ENCODE results near the gene ASCL2. TPM values are rescaled to one million over a fixed set of nuclear protein-coding genes. Genes with fewer than 3 reads are reported as not detected.
A peak's percentile ranks its signal among the peaks of the same experiment; 100 is the strongest.

The ASCL2 gene, protein sequence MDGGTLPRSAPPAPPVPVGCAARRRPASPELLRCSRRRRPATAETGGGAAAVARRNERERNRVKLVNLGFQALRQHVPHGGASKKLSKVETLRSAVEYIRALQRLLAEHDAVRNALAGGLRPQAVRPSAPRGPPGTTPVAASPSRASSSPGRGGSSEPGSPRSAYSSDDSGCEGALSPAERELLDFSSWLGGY
- not detected for total RNA-seq

DNA sequence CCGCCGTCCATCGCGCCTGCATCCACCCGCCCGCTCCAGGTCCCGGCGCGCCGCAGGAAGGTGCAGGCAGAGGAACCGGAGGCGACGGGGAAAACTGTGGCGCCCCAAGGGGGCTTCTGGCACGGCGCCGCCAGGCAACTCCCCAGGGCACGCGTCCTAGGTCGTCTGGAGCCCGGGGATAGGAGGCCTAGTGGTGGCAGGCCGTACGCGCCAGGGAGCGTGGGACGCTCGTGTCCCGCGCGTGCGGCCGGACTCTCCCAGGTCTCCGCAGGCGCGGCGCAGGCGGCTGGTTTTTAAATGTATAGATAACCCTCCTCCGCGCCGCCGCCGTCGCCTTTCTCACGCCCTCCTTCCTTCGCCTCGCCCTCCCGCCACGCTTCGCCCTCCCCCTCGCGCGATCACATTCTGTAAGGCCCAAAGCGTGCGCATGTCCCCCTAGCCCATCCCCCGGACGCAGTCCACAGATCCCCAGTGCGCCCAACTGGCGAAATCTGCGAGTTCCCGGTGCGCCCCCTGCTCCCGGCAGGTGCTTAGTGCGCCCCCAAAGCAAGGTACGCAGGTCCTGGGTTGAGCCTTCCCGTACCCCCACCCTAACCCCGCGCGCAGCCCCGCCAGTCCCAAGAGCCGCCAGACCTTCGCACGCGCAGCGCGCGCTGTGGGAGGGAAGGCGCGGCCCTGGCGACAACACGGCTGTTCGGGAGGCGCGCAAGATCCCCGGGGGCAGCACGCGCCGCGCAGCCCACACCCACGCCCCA is at the start of gene ASCL2:
ASCL2 (minus strand) TSS at position 267 of the 755 bp plus-strand sequence; CDS start at position 11, 256 bp downstream.
- Histone ChIP-seq H3K27me3 (peaks cover 15% of the 10 kb centered on the region), H3K27ac (no peak within 1 kb of the TSS), H3K9me3 (no peaks in the 10 kb centered on the region), H3K4me3 (peak within 1 kb of the TSS; percentile 55 to 59), H3K4me1 (peaks cover 10 to 11% of the 10 kb centered on the region in 2 donors), H3K36me3 (no peaks in the 10 kb centered on the region)
- TF ChIP-seq, protein P1, sequence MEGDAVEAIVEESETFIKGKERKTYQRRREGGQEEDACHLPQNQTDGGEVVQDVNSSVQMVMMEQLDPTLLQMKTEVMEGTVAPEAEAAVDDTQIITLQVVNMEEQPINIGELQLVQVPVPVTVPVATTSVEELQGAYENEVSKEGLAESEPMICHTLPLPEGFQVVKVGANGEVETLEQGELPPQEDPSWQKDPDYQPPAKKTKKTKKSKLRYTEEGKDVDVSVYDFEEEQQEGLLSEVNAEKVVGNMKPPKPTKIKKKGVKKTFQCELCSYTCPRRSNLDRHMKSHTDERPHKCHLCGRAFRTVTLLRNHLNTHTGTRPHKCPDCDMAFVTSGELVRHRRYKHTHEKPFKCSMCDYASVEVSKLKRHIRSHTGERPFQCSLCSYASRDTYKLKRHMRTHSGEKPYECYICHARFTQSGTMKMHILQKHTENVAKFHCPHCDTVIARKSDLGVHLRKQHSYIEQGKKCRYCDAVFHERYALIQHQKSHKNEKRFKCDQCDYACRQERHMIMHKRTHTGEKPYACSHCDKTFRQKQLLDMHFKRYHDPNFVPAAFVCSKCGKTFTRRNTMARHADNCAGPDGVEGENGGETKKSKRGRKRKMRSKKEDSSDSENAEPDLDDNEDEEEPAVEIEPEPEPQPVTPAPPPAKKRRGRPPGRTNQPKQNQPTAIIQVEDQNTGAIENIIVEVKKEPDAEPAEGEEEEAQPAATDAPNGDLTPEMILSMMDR (IDR thresholded peaks at IDR 0.05), result no peak
- intact Hi-C loops (cut with DNase I), result no loop called here
- peak in 1 of 2 donors; percentile 60 for DNase-seq (ENCODE audit: low spot score in 2 of 2)

DNA sequence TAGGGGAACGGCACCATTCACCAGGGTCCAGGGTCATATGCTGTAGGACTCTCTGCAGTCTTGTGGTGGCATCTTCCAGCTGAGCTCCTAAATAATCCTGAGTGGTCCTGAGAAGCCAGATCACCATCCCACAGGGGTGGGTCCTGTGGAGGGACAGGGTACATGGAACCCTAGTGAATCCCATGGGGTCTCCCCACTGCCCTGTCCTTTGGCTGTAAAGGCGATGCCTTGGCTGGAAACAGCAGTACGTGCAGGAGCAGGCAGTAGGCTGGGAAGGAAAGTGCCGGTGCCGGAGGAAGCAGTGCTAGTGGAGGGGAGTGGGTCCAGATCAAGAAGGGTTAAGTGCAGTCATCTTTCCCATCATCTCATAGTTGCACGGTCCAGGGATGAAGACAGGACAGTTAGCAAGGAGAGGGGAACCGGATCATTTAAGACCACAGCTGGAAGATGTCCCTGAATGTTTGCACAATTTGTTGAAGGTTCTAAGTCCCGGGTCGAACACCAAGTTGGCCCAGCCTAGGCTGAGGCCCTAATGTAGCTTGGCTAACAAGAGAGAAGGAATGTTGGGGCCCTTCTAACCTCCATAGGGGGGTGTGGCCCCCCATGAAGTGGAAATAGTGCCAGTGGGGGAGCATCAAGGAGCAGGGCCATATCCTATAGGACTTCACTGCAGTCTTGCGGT is 49.5 kb upstream of the ASCL2 start:
- Histone ChIP-seq H3K4me3 (no peak overlapping the region), H3K27ac (no peak overlapping the region), H3K4me1 (peaks cover 0 to 6% of the 10 kb centered on the region in 2 donors), H3K27me3 (no peaks in the 10 kb centered on the region), H3K36me3 (no peaks in the 10 kb centered on the region), H3K9me3 (no peaks in the 10 kb centered on the region)
- TF ChIP-seq, protein P1 (IDR thresholded peaks at IDR 0.05), result no peak
- intact Hi-C loops (cut with DNase I), result loop anchor here (5.0 kb wide), 1 partner anchor 567 kb away; the partner anchor contains the start of gene CDKN1C
- DNase-seq (ENCODE audit: low spot score in 2 of 2), result peak in 1 of 2 donors; percentile 40

DNA sequence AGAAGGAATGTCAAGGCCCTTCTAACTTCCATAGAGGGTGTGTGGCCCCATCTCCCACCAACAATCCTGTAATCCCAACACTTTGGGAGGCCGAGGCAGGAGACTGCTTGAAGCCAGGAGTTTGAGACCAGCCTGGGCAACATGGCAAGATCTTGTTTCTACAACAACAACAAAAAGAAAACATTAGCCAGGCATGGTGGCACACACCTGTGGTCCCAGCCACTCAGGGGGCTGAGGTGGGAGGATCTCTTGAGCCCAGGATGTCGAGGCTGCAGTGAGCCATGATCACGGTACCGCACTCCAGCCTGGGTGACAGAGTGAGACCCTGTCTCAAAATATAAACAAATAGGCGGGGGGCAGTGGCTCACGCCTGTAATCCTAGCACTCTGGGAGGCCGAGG is 48.3 kb upstream of the ASCL2 start:
- intact Hi-C loops (cut with DNase I), result loop anchor here (5.0 kb wide), 1 partner anchor 569 kb away; the partner anchor contains the start of gene CDKN1C
- DNase-seq (ENCODE audit: low spot score in 2 of 2), result peak in 1 of 2 donors; percentile 30
- Histone ChIP-seq H3K27me3 (no peaks in the 10 kb centered on the region), H3K4me1 (peaks cover 8 to 15% of the 10 kb centered on the region in 2 donors), H3K9me3 (no peaks in the 10 kb centered on the region), H3K36me3 (no peaks in the 10 kb centered on the region), H3K4me3 (no peak overlapping the region), H3K27ac (no peak overlapping the region)
- TF ChIP-seq, protein P1 (IDR thresholded peaks at IDR 0.05), result no peak

DNA sequence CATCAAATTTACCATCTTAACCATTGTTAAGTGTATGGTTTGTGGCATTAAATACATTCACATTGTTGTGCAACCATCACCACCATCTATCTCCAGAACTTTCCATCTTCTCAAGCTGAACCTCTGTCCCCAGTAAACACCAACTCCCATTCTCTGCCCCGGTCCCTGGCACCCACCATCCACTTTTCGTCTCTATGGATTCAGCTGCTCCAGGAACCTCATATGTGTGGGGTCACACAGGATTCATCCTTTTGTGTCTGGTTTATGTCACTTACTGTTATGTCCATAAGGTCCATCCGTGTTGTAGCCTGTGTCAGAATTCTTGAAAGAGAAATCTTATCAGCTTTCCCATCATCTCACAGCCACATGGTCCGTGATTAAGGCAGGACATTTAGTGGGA is 47.7 kb upstream of the ASCL2 start:
- TF ChIP-seq, protein P1 (IDR thresholded peaks at IDR 0.05), result no peak
- Histone ChIP-seq H3K4me3 (no peak overlapping the region), H3K4me1 (peaks cover 8 to 15% of the 10 kb centered on the region in 2 donors), H3K27me3 (no peaks in the 10 kb centered on the region), H3K27ac (no peak overlapping the region), H3K36me3 (no peaks in the 10 kb centered on the region), H3K9me3 (no peaks in the 10 kb centered on the region)
- no peak for DNase-seq (ENCODE audit: low spot score in 2 of 2)
- intact Hi-C loops (cut with DNase I), result loop anchor here (5.0 kb wide), 1 partner anchor 569 kb away; the partner anchor contains the start of gene CDKN1C

DNA sequence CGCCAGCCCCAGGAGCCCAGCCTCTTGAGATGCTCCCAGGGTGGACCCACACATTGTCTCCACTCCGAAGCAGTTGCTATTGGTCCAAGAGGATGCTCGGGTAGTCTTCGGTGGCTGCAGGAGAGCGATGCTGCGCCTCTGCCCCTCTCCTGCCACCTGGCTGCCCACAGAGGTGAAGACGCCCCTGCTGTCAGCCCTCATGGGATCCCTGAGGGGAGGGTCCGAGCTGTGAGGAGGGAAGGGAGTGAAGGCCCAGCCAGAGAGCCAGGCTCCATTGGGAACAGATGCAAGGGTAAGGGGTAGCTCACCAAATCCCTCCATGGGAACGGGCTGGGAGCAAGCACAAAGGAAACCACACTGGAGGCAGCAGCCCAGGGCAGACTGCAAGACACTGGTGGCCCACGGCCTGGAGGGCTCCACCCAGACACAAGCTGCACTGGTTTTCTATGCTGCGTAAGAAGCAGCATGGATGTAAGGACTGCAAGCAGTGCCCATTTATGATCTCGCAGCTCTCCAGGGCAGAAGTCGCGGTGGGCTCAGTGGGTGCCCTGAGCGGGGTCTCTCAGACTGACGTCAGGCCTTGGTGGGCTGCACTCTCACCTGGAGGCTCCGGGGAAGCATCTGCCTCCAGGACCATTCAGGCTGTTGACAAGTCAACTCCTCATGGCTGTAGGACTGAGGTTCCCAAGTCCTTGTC is 47.1 kb upstream of the ASCL2 start:
- DNase-seq (ENCODE audit: low spot score in 2 of 2), result no peak
- Histone ChIP-seq H3K9me3 (no peaks in the 10 kb centered on the region), H3K27ac (no peak overlapping the region), H3K4me3 (no peak overlapping the region), H3K4me1 (peaks cover 8 to 18% of the 10 kb centered on the region in 2 donors), H3K36me3 (no peaks in the 10 kb centered on the region), H3K27me3 (no peaks in the 10 kb centered on the region)
- intact Hi-C loops (cut with DNase I), result loop anchor here (5.0 kb wide), 1 partner anchor 570 kb away; the partner anchor contains the start of gene CDKN1C
- TF ChIP-seq, protein P1 (IDR thresholded peaks at IDR 0.05), result no peak

All from ascending aorta (tissue), 2 donors.